ENCODE data around the gene LGALS12. TPM values are rescaled to one million over a fixed set of nuclear protein-coding genes. Genes with fewer than 3 reads are reported as not detected.

Gene LGALS12
- total RNA-seq, 2 experiments from 2014 or later = not detected

- TF ChIP-seq CTCF (IDR thresholded peaks at IDR 0.05) = no peak
- Mint-ChIP-seq H3K27ac (no peak overlapping the region), H3K9me3 (no peaks in the 10 kb centered on the region), H3K27me3 (no peaks in the 10 kb centered on the region), H3K36me3 (ENCODE audit: low read depth) (no peaks in the 10 kb centered on the region), H3K4me3 (no peak overlapping the region), H3K4me1 (ENCODE audit: low read depth) (peaks cover 13% of the 10 kb centered on the region)
- POLR2A ChIA-PET = no interaction called here
- ATAC-seq (ENCODE audit: poor library complexity) (no peak), DNase-seq (no peak)
- Histone ChIP-seq H3K4me3 (ENCODE audit: low read length) (no peak overlapping the region), H3K9me3 (ENCODE audit: control insufficient read depth in 1 of 2, insufficient read depth in 1 of 2, low read length in 2 of 2) (no peaks in the 10 kb centered on the region), H3K4me1 (ENCODE audit: insufficient read depth, low read length) (peaks cover 13% of the 10 kb centered on the region), H3K36me3 (ENCODE audit: insufficient read depth, low read length) (no peaks in the 10 kb centered on the region), H3K27ac (ENCODE audit: low read depth in 1 of 2, low read length in 2 of 2) (no peak overlapping the region), H3K27me3 (ENCODE audit: control insufficient read depth in 1 of 2, insufficient read depth in 2 of 2, low read length in 2 of 2) (no peaks in the 10 kb centered on the region)
- intact Hi-C loops (cut with DNase I, micrococcal nuclease) = no loop called here
- CTCF ChIA-PET = no interaction called here
These were observed 1.6 kb downstream of the LGALS12 start for GRCh38 chr11:63507511-63507910.

- no peak overlapping the region for H3K4me3 ChIP-seq (ENCODE audit: low read length)
- intact Hi-C loops (cut with DNase I, micrococcal nuclease) = no loop called here
- H3K9me3 Mint-ChIP-seq = no peaks in the 10 kb centered on the region
- H3K4me1 ChIP-seq (ENCODE audit: insufficient read depth, low read length) = peaks cover 11% of the 10 kb centered on the region
- H3K27ac ChIP-seq (ENCODE audit: low read depth in 1 of 2, low read length in 2 of 2) = no peak overlapping the region
- no peak for TF ChIP-seq CTCF (IDR thresholded peaks at IDR 0.05)
- H3K4me1 Mint-ChIP-seq (ENCODE audit: low read depth) = peaks cover 8% of the 10 kb centered on the region
- H3K27ac Mint-ChIP-seq = no peak overlapping the region
- no peaks in the 10 kb centered on the region for H3K9me3 ChIP-seq (ENCODE audit: control insufficient read depth in 1 of 2, insufficient read depth in 1 of 2, low read length in 2 of 2)
- ChIA-PET CTCF (no interaction called here), POLR2A (no interaction called here)
- no peaks in the 10 kb centered on the region for H3K36me3 ChIP-seq (ENCODE audit: insufficient read depth, low read length)
- no peak overlapping the region for H3K4me3 Mint-ChIP-seq
- no peaks in the 10 kb centered on the region for H3K36me3 Mint-ChIP-seq (ENCODE audit: low read depth)
- H3K27me3 Mint-ChIP-seq = no peaks in the 10 kb centered on the region
- no peak for ATAC-seq (ENCODE audit: poor library complexity)
- DNase-seq = peak in 3 of 14 experiments; percentile 21 to 34 (median 32)
- H3K27me3 ChIP-seq (ENCODE audit: control insufficient read depth in 1 of 2, insufficient read depth in 2 of 2, low read length in 2 of 2) = no peaks in the 10 kb centered on the region
These were observed 2.1 kb downstream of the LGALS12 start for GRCh38 chr11:63508009-63508408.

GRCh38 chr11:63508745-63509144 is 2.9 kb downstream of the LGALS12 start:
- H3K4me3 Mint-ChIP-seq = no peak overlapping the region
- no peak overlapping the region for H3K27ac Mint-ChIP-seq
- POLR2A ChIA-PET = no interaction called here
- ATAC-seq (ENCODE audit: poor library complexity) (no peak), DNase-seq (no peak)
- H3K36me3 Mint-ChIP-seq (ENCODE audit: low read depth) = no peaks in the 10 kb centered on the region
- intact Hi-C loops (cut with DNase I, micrococcal nuclease) = no loop called here
- Histone ChIP-seq H3K9me3 (ENCODE audit: control insufficient read depth in 1 of 2, insufficient read depth in 1 of 2, low read length in 2 of 2) (no peaks in the 10 kb centered on the region), H3K4me3 (ENCODE audit: low read length) (no peak overlapping the region), H3K36me3 (ENCODE audit: insufficient read depth, low read length) (no peaks in the 10 kb centered on the region), H3K27me3 (ENCODE audit: control insufficient read depth in 1 of 2, insufficient read depth in 2 of 2, low read length in 2 of 2) (no peaks in the 10 kb centered on the region), H3K4me1 (ENCODE audit: insufficient read depth, low read length) (peaks cover 11% of the 10 kb centered on the region), H3K27ac (ENCODE audit: low read depth in 1 of 2, low read length in 2 of 2) (no peak overlapping the region)
- CTCF ChIA-PET = no interaction called here
- H3K9me3 Mint-ChIP-seq = no peaks in the 10 kb centered on the region
- H3K4me1 Mint-ChIP-seq (ENCODE audit: low read depth) = peaks cover 5% of the 10 kb centered on the region
- no peaks in the 10 kb centered on the region for H3K27me3 Mint-ChIP-seq
- TF ChIP-seq CTCF (IDR thresholded peaks at IDR 0.05) = no peak
